Mesendoderm (in vitro differentiated cells): ENCODE results near the gene AGBL4.
"Not testable (repeated sequence)": the region's sequence is repeated elsewhere in the genome, so short reads cannot be mapped to it uniquely, and the experiment has no call there.

Experiments
- DNase-seq: peaks from one replicate; pipeline ENCODE4 v3.0.0; 2013
- H2AK5ac ChIP-seq: 2 replicates; pipeline ENCODE4 v1.6.1; 2013; ENCODE audit warnings: low read length, inconsistent platforms
- H2BK120ac ChIP-seq: 2 replicates; pipeline ENCODE4 v1.6.1; 2013; ENCODE audit warnings: low read depth, mild to moderate bottlenecking, low read length, moderate library complexity, mixed read lengths
- H2BK15ac ChIP-seq: replicated peaks from 2 replicates; pipeline ENCODE4 v1.6.1; 2013; ENCODE audit warnings: low read depth, mild to moderate bottlenecking, moderate library complexity
- H2BK5ac ChIP-seq: 2 replicates; pipeline ENCODE4 v1.6.1; 2013; ENCODE audit warnings: low read length, inconsistent platforms
- H3K18ac ChIP-seq: 2 replicates; pipeline ENCODE4 v1.6.1; 2013; ENCODE audit warnings: mild to moderate bottlenecking, low read length, mixed read lengths
- H3K23ac ChIP-seq: one replicate; pipeline ENCODE4 v1.6.1; 2013; ENCODE audit warnings: low read length
- H3K27ac ChIP-seq: 2 replicates; pipeline ENCODE4 v1.5.1; 2013; ENCODE audit warnings: low read depth, mild to moderate bottlenecking, inconsistent platforms, low read length, moderate library complexity
- H3K27me3 ChIP-seq: 2 replicates; pipeline ENCODE4 v1.6.1; 2013; ENCODE audit warnings: low read length, control low read depth, mild to moderate bottlenecking, inconsistent platforms; ENCODE audit not compliant: insufficient read depth, poor library complexity
- H3K36me3 ChIP-seq: 2 replicates; pipeline ENCODE4 v1.6.1; 2013; ENCODE audit warnings: low read length, inconsistent platforms; ENCODE audit not compliant: control insufficient read depth, insufficient read depth
- H3K4ac ChIP-seq: one replicate; pipeline ENCODE4 v1.6.1; 2013; ENCODE audit warnings: low read depth, mild to moderate bottlenecking, low read length, moderate library complexity
- H3K4me1 ChIP-seq: 2 replicates; pipeline ENCODE4 v1.6.1; 2013; ENCODE audit warnings: low read depth, low read length, inconsistent platforms; ENCODE audit not compliant: control insufficient read depth
- H3K4me2 ChIP-seq: 2 replicates; pipeline ENCODE4 v1.6.1; 2013; ENCODE audit warnings: low read length
- H3K4me3 ChIP-seq: 2 replicates; pipeline ENCODE4 v1.5.1; 2013; ENCODE audit warnings: mild to moderate bottlenecking, low read length
- H3K56ac ChIP-seq: one replicate; pipeline ENCODE4 v1.6.1; 2013; ENCODE audit warnings: low read length
- H3K79me1 ChIP-seq: 2 replicates; pipeline ENCODE4 v1.6.1; 2013; ENCODE audit warnings: low read length, inconsistent platforms
- H3K79me2 ChIP-seq: 2 replicates; pipeline ENCODE4 v1.6.1; 2013; ENCODE audit warnings: mild to moderate bottlenecking, low read length; ENCODE audit not compliant: control insufficient read depth, insufficient read depth
- H3K9ac ChIP-seq: 2 replicates; pipeline ENCODE4 v1.6.1; 2013; ENCODE audit warnings: low read length, inconsistent platforms
- H4K5ac ChIP-seq: one replicate; pipeline ENCODE4 v1.6.1; 2013; ENCODE audit warnings: low read length
- H4K8ac ChIP-seq: one replicate; pipeline ENCODE4 v1.6.1; 2013; ENCODE audit warnings: low read depth, mild to moderate bottlenecking, control low read depth, low read length, moderate library complexity
- WGBS: extraction: QIAGEN DNeasy Blood & Tissue Kit; methylation state at CpG from one replicate; pipeline ENCODE4 v1.1.7; 2013; ENCODE audit warnings: low lambda C conversion rate, missing lambda C conversion rate; ENCODE audit not compliant: insufficient coverage; ENCODE audit errors: extremely low coverage; 5-methylcytosine and 5-hydroxymethylcytosine counted together

Gene AGBL4

GRCh38 chr1:49016030-49016977 is 1007.5 kb downstream of the AGBL4 start:
- no peaks in the 10 kb centered on the region for H3K79me1 ChIP-seq
- H3K4me1 ChIP-seq = no peaks in the 10 kb centered on the region
- peak; percentile 4 for DNase-seq
- no peak overlapping the region for H3K4ac ChIP-seq
- no peak overlapping the region for H3K56ac ChIP-seq
- no CpG with 5 or more reads among the region's 5 CpGs for WGBS
- H3K9ac ChIP-seq = no peak overlapping the region
- H3K27me3 ChIP-seq = no peaks in the 10 kb centered on the region
- no peak overlapping the region for H3K27ac ChIP-seq
- H2BK15ac ChIP-seq = no peak overlapping the region
- no peak overlapping the region for H2AK5ac ChIP-seq
- H3K36me3 ChIP-seq = no peaks in the 10 kb centered on the region
- H3K79me2 ChIP-seq = no peaks in the 10 kb centered on the region
- no peak overlapping the region for H4K8ac ChIP-seq
- no peak overlapping the region for H4K5ac ChIP-seq
- no peak overlapping the region for H2BK120ac ChIP-seq
- no peak overlapping the region for H2BK5ac ChIP-seq
- no peak overlapping the region for H3K18ac ChIP-seq
- H3K23ac ChIP-seq = no peak overlapping the region
- no peak overlapping the region for H3K4me3 ChIP-seq
- H3K4me2 ChIP-seq = no peak overlapping the region

GRCh38 chr1:49013079-49013478 is 1010.7 kb downstream of the AGBL4 start:
- Histone ChIP-seq H4K8ac (no peak overlapping the region), H3K23ac (no peak overlapping the region), H4K5ac (no peak overlapping the region), H3K27ac (no peak overlapping the region), H3K4me1 (no peaks in the 10 kb centered on the region), H2BK15ac (no peak overlapping the region), H3K4ac (no peak overlapping the region), H3K27me3 (no peaks in the 10 kb centered on the region), H3K56ac (no peak overlapping the region), H3K79me1 (no peaks in the 10 kb centered on the region), H3K4me3 (no peak overlapping the region), H3K18ac (no peak overlapping the region), H2BK5ac (no peak overlapping the region), H2BK120ac (no peak overlapping the region), H2AK5ac (no peak overlapping the region), H3K36me3 (no peaks in the 10 kb centered on the region), H3K4me2 (no peak overlapping the region), H3K9ac (no peak overlapping the region), H3K79me2 (no peaks in the 10 kb centered on the region)
- no peak for DNase-seq

DNA sequence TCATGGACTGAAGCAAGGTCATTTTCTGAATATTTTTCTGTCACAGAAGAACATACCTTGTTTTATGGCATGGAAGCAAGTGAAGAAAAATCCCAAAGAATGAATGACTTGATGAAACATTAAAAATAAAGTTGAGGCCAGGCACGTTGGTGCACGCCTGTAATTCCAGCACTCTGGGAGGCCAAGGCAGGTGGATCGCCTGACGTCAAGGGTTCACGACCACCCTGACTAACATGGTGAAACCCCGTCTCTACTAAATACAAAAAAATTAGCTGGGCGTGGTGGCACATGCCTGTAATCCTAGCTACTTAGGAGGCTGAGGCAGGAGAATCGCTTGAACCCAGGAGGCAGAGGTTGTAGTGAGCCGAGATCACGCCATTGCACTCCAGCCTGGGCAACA is 1020.8 kb downstream of the AGBL4 start:
- not testable (repeated sequence) for H3K9ac ChIP-seq, H2AK5ac ChIP-seq, H3K4me1 ChIP-seq, H3K27ac ChIP-seq, DNase-seq, H3K79me2 ChIP-seq, H3K56ac ChIP-seq, H4K5ac ChIP-seq, H4K8ac ChIP-seq, H2BK15ac ChIP-seq, H3K4me3 ChIP-seq, H3K4me2 ChIP-seq, H3K18ac ChIP-seq, H3K4ac ChIP-seq, H2BK5ac ChIP-seq, H3K23ac ChIP-seq, H2BK120ac ChIP-seq, H3K36me3 ChIP-seq, H3K27me3 ChIP-seq, H3K79me1 ChIP-seq
- WGBS = no CpG with 5 or more reads among the region's 10 CpGs

- Histone ChIP-seq H3K4me2 (no peak overlapping the region), H3K9ac (no peak overlapping the region), H3K27ac (no peak overlapping the region), H2BK5ac (no peak overlapping the region), H3K79me2 (no peaks in the 10 kb centered on the region), H4K8ac (no peak overlapping the region), H3K79me1 (no peaks in the 10 kb centered on the region), H2BK15ac (no peak overlapping the region), H2BK120ac (no peak overlapping the region), H3K56ac (no peak overlapping the region), H3K27me3 (no peaks in the 10 kb centered on the region), H3K36me3 (no peaks in the 10 kb centered on the region), H3K23ac (no peak overlapping the region), H3K4me3 (no peak overlapping the region), H3K4me1 (no peaks in the 10 kb centered on the region), H4K5ac (no peak overlapping the region), H2AK5ac (no peak overlapping the region), H3K4ac (no peak overlapping the region), H3K18ac (no peak overlapping the region)
- no CpG with 5 or more reads among the region's 3 CpGs for WGBS
- no peak for DNase-seq
Measured at GRCh38 chr1:48999321-48999720, 1024.4 kb downstream of the AGBL4 start.

GRCh38 chr1:48996311-48996710 is 1027.4 kb downstream of the AGBL4 start:
- H3K4me1 ChIP-seq = no peaks in the 10 kb centered on the region
- H2BK15ac ChIP-seq = no peak overlapping the region
- H4K8ac ChIP-seq = no peak overlapping the region
- no CpG with 5 or more reads among the region's 2 CpGs for WGBS
- no peak overlapping the region for H2BK120ac ChIP-seq
- no peak overlapping the region for H3K18ac ChIP-seq
- no peak overlapping the region for H3K23ac ChIP-seq
- H2AK5ac ChIP-seq = no peak overlapping the region
- no peaks in the 10 kb centered on the region for H3K79me2 ChIP-seq
- H3K27ac ChIP-seq = no peak overlapping the region
- H3K9ac ChIP-seq = no peak overlapping the region
- H3K4me2 ChIP-seq = no peak overlapping the region
- H3K4ac ChIP-seq = no peak overlapping the region
- H2BK5ac ChIP-seq = no peak overlapping the region
- H3K36me3 ChIP-seq = no peaks in the 10 kb centered on the region
- no peak for DNase-seq
- no peak overlapping the region for H3K4me3 ChIP-seq
- H3K56ac ChIP-seq = no peak overlapping the region
- no peaks in the 10 kb centered on the region for H3K79me1 ChIP-seq
- no peak overlapping the region for H4K5ac ChIP-seq
- H3K27me3 ChIP-seq = no peaks in the 10 kb centered on the region
